ENCODE data around the gene FBXO47. TPM values are rescaled to one million over a fixed set of nuclear protein-coding genes. Genes with fewer than 3 reads are reported as not detected.

FBXO47 gene
- total and polyA plus RNA-seq, 9 of the 15 experiments (the other 6 are each of a cell fraction or from before 2014, with no cell fraction given): not detected

DNA sequence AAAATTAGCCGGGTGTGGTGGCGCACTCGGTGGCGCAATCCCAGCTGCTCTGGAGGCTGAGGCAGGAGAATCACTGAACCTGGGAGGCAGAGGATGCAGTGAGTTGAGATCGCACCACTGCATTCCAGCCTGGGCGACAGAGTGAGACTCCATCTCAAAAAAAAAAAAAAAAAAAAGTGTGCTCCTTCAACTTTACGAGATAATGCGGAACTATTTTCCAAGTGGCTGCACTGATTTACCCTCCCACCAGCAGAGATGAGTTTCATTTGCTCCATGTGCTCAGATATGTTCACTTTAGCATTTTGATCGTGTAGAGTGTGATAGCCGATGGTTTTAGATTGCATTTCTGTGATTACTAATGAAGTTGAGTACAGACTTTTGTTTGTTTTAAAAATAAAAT, 61.8 kb downstream of the FBXO47 start (continued):
- no peak for TF ChIP-seq REST (IDR thresholded peaks at IDR 0.05; ENCODE audit: borderline replicate concordance)
- TF ChIP-seq REST (CRISPR knock-in tag; IDR thresholded peaks at IDR 0.05; ENCODE audit: low read depth): no peak
- TF ChIP-seq MTA2 (IDR thresholded peaks at IDR 0.05; ENCODE audit: low read depth): no peak
- no peak for TF ChIP-seq SREBF2 (CRISPR knock-in tag; IDR thresholded peaks at IDR 0.05)
- no peak for TF ChIP-seq ZNF551 (CRISPR knock-in tag; IDR thresholded peaks at IDR 0.05)
- TF ChIP-seq JUND (IDR thresholded peaks at IDR 0.05; ENCODE audit: borderline replicate concordance, low read depth, low read length): no peak
- TF ChIP-seq JUND (tag; IDR thresholded peaks at IDR 0.05; ENCODE audit: borderline replicate concordance, low read depth, low read length): no peak
- no peak for TF ChIP-seq ATF7 (IDR thresholded peaks at IDR 0.05)
- TF ChIP-seq ZC3H11A (IDR thresholded peaks at IDR 0.05; ENCODE audit: low read depth, low read length): no peak
- no peak for TF ChIP-seq RB1 (IDR thresholded peaks at IDR 0.05; ENCODE audit: low read depth)
- no peak for TF ChIP-seq HNRNPLL (IDR thresholded peaks at IDR 0.05; ENCODE audit: low read depth, low read length, poor library complexity, severe bottlenecking)
- no peak for TF ChIP-seq EGR1 (conservative IDR thresholded peaks at IDR 0.05)

All from K562 (cell line).